Measurements from ENCODE around the gene BLM.
"Not testable (repeated sequence)": the region's sequence is repeated elsewhere in the genome, so short reads cannot be mapped to it uniquely, and the experiment has no call there.

GRCh38 chr15:90826206-90826885 lies 109.2 kb downstream of the BLM start:
- not testable (repeated sequence) for TF ChIP-seq CTCF (IDR thresholded peaks at IDR 0.05; ENCODE audit: insufficient read depth, low read depth, low read length); EZH2 (IDR thresholded peaks at IDR 0.05; ENCODE audit: insufficient read depth, low read length)

Measured in astrocyte (in vitro differentiated cells and primary cell).